GM19193 (cell line): ENCODE measurements around the gene PRKAR2B.

Experiments used
- POLR2A ChIP-seq: IDR thresholded peaks from 4 replicates; pipeline ENCODE4 v1.6.1; 2011; ENCODE audit not compliant: insufficient read depth, insufficient read length; ENCODE audit errors: extremely low read depth

PRKAR2B gene

DNA sequence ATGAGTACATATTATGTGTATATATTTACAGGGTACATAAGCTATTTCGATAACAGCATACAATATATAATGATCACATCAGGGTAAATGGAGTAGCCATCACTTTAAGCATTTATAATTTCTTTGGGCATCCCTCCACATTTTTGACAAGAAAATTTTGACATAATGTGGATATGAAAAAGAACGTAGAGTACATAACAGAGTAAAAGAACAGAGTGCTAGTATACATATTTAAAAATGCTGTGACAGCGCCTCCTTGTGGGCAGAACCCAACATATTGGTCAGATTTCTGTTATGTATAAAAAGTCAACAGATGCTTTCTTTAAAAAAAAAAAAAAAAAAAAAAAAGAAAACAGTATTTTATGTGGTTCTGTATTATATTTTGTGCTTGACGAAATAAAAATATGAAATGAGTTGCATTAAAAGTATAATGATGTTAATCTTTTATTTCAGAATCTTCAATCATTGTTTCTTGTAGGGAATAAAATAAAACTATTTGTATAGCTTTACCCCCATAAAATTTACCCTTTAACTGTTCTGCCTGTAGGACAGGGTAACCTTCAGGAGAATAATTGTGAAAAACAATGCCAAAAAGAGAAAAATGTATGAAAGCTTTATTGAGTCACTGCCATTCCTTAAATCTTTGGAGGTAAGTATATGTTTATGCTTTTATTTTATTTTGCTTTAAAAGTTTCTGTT, 106.0 kb downstream of the PRKAR2B start:
- TF ChIP-seq POLR2A: no peak

DNA sequence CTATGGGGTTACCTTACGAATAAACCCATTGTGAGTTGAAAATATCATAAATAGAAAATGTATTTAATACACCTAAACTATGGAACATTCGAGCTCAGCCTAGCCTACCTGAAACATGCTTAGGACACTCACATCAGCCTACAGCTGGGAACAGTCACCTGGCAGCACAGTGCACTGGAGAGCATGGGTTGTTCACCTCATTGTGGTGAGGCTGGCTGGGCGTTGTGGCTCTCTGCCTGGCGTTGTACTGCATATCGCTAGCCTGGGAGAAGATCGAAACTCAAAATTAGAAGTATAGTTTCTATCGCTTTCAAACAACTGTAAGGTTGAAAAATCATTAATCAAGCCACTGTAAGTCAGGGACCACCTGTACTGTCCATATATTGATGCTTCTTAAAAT, 107.0 kb downstream of the PRKAR2B start:
- TF ChIP-seq POLR2A: no peak

DNA sequence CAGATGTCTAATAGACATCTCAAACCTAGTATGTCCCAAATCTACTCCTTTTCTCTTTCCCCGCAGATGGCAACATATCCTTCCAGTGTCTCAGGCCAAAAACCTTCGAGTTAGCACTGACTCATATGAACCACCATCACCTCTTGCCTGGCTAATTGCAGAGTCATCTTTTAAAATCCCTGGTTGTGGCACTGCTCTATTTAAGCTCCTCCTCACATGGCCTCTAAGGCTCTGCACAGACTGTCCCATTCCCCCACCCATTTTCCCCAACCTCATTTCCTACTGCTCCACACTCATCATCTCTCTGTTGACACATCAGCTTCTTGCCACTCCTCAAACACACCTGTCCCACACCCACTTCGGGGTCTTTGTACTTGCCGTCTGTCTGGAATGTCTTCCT, 107.5 kb downstream of the PRKAR2B start:
- no peak for TF ChIP-seq POLR2A

DNA sequence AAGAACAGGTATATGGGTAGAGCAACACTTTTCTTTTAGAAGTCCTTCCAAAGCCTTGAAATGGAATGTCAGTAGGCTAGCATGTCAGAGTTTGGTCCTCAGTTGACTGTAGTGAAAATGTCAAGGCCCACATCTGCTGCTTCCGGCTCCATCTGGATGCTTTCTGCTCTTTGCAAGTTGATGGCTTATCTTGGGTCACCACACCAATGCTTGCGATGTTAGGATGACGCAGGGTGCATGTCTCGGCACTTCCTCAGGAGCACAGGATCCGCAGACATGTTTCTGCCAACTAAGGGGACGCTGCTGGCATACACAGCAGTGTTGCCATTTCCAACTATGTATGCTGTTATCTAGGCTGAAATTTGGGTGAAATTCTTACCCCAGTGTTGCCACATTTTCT, 110.3 kb downstream of the PRKAR2B start:
- no peak for TF ChIP-seq POLR2A

DNA sequence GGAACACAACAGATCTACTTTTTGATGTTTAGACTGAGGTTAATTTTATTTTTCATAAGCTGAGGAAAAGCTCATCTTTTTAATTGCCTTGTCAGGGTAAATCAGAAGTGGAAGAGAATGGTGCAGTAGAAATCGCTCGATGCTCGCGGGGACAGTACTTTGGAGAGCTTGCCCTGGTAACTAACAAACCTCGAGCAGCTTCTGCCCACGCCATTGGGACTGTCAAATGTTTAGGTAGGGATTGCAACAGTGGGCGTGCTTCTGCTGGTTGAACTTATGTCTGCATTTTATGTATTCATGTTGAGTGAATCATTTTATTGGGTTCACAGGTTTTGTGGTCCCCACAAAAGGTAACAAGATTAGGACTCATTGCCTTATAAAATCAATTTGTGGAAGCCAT, 112.6 kb downstream of the PRKAR2B start:
- no peak for TF ChIP-seq POLR2A

DNA sequence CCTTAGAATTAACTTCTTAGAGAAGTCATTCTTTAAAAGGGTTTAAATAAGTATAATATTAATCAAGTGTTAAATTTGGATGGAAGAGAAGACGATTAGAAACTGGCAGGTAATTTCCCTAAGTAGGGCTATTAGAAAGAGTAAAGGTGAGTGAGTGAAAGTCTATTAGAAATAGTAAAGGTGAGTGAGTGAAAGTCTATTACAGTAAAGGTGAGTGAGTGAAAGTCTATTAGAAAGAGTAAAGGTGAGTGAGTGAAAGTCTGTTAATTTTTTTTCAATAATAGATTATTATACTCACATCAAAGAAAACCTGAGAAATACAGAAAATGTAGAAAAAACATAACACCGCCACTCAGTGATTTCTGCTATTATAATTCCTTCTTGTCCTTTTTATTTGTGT, 113.5 kb downstream of the PRKAR2B start:
- TF ChIP-seq POLR2A: no peak

DNA sequence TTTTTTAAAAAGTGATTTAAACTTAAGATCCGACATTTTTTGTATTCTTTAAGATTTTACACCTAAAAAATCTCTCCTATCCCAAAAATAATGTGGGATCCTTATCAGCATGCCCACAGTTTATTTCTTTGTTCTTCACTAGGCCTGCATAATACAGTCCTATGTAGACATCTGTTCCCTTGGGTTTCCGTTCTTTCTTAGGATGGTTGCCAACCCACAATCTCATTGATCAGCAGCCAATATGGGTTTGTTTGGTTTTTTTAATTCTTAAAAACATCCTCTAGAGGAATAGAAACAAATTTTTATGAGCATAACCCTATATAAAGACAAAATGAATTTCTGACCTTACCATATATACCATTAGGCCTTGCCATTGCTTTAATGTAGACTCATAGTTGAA, 115.9 kb downstream of the PRKAR2B start:
- no peak for TF ChIP-seq POLR2A

DNA sequence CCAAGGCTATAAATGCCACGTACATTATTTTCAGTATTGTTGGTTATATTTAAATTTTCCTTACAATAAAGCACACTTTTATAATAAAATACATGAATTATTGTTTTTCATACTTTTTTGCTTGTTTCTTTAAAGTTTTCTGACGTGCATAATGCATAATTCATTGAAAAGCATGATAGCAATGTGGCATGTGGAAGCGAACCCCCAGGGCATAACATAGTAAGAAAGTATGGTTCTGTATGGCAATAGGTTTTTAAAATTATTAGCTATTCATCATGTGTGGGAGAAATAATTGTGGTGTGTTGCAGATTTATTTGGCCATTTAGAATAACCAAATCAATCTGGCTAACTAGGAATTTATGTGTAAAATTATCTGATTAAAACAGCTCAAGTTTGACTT, 116.9 kb downstream of the PRKAR2B start:
- TF ChIP-seq POLR2A: no peak

DNA sequence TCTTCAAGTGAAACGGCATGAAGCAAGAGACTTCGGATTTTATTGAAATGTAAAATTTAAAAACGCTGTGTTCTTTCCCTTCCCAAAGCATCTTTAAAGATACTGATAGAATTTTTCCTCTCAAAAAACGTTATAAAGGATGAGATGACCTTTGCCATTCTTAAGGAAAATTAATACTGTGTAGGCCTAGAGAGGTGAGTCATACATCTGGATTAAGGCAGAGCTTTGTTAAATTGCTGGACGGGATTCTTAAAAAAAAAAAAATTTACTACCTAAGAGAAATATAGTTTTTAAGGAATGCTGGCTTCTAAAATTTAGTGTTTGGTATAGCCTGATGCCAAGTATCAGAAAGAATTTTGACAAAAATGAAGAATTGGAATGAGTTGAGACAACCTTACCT, 118.0 kb downstream of the PRKAR2B start:
- TF ChIP-seq POLR2A: no peak

DNA sequence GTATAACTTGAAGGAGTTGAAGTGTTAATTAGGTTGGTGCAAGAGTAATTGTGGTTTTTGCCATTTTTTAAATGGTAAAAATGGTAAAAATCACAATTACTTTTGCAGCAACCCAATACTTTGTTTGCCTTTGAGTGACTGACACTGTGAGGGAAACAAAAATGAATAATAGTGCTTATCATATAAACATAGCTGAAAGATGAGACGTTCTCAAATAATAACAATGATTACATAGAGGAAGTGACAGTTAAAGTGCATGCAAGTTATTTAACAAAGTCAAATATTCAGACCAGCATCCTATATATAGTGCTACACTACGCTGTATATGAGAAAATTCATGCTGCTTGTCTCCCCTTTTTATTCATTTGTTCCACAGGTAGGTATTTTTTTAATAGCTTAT, 119.6 kb downstream of the PRKAR2B start:
- no peak for TF ChIP-seq POLR2A

DNA sequence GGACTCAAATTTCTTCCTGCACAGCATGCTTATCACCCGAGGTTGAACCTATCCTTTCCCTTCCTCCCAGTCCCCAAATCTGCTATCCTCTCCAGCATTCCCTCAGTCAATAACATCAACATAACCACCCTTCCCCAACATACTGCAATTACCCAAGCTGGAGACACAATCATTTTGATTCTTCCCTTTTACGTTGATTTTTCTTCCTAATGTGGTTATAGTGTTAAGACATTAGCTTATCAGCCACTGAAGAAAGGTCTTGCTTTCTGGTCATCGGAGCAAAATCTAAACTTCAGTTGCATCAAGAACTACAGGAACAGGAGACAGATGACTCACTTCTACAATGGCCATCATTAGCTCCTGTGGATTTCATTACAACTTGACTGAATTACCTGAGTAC, 120.8 kb downstream of the PRKAR2B start:
- TF ChIP-seq POLR2A: no peak

DNA sequence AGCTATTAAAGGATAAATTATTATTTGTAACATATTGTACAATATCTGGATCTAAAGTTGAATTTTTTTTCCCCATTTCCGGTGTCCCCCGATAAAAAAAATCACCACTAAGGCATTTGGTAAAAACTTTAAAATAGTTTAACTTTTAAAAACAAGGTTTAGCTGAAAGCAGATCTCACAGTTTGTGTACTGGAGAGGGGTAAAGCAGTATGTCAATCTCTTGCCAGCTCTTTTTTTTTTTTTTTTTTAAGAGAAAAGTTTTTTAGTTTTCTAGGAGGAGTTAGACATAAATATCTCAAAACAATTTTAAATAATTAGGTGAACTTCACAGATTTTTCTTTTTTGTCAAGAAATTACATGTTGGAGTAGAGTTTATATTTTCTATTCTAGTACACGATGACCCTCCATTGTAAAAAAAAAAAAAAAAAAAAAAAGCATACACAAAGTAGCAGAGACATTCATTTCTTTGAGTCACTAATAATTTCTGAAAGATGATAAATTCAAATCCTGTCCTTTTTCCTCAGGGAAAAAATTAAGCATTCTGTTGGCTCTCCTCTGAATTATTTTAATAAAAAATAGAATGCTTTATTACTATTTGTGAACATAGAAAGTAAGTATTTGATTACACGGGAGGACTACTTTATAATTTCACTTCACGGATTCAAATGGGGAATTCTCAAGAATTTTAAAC, 122.4 kb downstream of the PRKAR2B start:
- TF ChIP-seq POLR2A: no peak

DNA sequence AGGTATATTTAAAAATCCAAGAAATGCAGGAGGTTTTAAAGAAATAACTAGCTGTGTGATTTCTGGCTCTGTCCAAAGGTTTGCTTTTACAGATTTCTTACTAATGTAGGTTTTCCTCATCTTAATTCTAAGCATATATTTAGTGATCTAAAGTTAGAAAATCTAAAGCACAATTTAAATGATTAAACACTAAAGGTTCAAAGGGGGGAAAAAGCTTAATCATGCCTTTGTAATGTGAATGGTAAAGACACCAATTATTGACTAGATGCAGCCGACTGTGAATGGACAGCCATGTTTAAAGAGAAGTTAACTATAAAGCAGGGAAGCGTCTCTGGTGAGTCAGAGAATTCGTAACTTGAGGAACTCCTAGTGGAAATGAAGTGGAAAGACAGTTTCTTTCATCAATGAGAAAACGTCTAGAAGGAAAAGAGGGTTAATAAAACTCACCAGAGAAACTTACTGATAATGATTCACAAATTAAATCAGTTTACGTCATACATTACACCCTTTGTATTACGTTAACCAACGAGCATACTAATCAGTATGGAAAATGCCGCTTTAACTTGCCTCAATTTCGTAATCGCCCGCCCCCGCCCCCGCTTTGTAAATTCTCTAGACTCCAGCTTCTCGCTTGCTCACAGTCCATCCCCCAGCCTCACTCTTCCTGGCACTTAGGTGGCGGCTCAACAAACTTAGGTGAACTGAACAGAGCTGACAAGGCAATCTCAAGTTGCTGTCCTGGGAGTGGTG, 123.2 kb downstream of the PRKAR2B start:
- TF ChIP-seq POLR2A: no peak

DNA sequence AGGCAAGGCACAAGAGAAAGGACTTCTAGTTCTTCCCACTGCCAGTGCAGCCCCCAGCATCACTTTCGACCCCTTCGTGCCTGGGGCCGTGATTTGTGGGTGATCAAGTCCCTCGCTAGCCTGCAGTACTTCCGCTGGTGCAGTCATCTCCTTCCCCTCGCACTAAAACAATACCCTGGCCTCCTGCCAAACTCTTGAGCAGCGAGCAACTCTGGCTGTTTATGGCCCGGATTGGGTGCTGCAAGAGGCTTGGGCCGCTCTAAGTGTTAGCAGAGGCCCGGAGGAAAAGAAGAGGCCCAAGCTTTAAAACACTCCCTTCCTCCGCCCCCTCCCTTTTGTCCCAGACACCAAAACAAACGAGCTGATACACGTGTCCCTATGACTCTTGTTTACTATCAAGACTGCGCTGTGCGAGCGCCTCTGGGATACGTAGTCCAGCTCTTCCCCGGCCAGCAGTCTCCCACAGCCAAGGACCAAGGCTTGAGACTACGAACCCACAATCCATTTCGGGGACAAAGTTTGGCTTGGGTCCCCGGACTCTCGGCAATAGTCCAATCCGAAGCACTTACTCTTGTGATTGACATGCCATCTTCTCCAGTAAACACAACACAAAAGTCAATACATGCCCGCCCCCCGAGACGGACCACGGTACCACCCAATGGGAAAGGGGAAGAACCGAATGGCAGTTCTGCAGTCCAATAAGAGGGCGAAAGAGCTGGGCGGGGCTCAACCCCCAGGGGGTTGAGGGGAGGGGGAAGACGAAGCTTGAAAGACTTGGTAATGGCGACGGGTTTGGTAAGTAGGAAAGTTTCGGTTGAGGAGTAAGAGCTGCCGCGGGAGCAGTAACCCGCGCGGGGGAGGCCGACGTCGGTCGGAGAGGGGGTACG, 124.0 kb downstream of the PRKAR2B start, which contains the start of gene HBP1:
HBP1 (plus strand) TSS at position 771 of the 887 bp plus-strand sequence. CDS start 10,891 bp downstream, outside the sequence.
- peak; percentile 49 for TF ChIP-seq POLR2A
